Stimulated activated CD4-positive, alpha-beta T cell treated with anti-CD3 and anti-CD28 coated beads, TNF-alpha, amount 100 ng/mL, for 4 hours (primary cell): Measurements from ENCODE around the gene THBS2.
"Not testable (repeated sequence)": the region's sequence is repeated elsewhere in the genome, so short reads cannot be mapped to it uniquely, and the experiment has no call there.

ENCODE experiments used
- DNase-seq, 3 experiments: peaks; one replicate each; pipeline ENCODE4 v3.0.0-alpha.2; 2020; ENCODE audit warnings: low read depth in 3 of 3

The THBS2 gene

DNA sequence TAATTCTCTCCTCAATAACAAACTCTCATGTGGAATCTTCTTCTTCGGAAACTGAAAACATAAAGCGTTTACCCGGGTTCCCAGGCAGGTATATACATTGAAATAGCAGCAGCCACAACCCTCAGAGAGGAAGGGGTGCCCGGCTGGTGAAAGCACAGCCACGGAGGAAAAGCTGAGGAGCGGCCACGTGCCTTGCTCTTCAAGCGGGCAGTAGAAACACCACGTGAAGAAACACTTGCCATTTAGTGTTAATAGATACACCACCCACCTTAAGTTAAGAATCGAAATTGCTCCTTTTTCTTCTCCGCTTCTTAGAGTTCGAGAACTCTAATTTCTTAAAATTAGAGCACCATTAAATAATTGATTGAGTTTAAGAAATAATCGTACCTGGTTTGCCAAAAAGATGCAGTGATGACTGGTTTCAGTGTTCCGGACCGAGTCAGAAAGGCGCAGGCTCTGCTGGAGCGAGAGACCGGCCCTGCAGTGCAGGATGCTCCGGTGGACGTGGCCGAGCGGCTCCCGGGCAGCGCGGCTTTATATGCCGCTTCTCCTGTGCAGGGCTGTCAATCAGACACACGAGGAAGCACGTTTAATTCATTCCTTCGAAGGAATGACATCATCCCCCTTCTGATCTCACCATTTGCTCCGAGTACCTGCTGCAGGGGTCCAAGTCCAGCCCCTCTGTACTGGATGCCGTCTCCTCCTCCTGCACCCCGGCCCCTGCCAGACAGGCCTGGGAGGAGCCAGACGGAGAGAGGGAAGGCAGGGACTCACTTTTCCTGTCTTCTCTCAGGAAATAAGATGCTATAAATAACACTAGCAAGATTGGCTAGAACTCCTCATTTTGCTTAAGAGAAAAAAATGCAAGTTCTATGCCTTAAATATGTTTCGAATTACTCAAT, at the start of gene THBS2:
Gene THBS2 (minus strand): TSS at position 510 of the 902 bp plus-strand sequence. CDS start 3,062 bp downstream, outside the sequence.
- DNase-seq, result no peak

DNA sequence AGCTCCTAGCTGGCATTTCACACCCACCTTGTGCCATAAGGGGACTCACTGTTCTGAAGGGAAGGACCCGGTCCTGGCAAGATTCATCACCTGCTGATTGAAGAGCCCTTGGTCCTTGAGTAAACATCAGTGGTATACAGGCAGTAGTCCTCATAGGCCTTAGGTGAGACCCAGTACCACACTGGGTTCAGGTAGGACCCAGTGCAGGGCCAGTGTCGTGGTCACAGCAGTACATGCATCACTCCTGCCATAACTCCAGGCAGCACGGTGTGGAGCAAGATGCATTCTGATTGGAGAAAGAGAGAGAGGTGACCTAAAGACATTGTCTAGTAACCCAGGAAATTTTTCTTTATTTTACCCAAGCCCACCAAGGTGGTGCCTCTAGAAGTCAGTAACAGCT, 49.1 kb upstream of the THBS2 start:
- no peak for DNase-seq

DNA sequence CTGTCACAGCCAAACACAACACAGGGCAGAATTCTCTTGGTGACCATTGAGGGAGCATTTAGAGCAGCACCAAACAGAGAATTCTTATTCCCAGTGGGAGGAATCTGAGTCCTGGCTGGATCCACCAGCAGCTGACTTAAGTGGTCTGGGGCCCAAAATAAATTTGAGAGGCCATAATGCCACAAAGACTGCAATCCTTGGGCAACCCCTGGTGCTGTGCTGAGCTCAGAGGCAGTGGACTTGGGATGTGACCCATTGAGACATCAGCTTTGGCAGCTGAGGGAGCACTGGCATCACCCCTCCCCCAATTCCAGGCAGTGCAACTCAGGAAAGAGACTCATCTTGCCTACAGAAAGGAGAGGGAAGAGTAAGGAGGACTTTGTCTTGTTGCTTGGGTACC, 48.6 kb upstream of the THBS2 start:
- DNase-seq, result no peak

DNA sequence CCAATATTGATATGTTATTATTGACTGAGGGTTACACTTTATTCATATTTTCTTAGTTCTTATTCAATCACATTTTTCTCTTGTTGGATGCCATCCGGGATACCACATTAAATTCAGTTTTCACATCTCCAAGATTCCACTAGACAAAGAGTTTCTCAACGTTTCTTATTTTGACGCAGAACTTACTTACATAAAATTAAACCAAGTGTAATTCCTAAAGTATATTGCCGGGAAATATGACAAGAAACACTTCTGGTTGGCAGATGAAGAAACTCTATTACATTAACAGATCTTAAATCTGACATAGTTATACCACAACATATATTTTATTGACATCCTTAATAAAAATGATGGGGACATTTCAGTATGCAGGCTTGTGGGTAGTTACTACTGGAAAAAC, 47.3 kb upstream of the THBS2 start:
- DNase-seq, result no peak

DNA sequence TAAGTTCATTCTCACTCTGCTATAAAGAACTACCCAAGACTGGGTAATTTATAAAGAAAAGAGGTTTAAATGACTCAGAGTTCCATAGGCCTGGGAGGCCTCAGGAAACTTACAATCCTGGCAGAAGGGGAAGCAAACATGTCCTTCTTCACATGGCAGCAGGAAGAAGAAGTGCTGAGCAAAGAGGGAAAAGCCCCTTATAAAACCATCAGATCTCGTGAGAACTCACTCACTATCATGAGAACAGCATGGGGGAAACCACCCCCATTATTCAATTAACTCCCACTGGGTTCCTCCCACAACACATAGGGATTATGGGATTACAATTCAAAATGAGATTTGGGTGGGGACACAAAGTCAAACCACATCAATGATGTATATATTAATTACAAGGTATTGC, 45.0 kb upstream of the THBS2 start:
- not testable (repeated sequence) for DNase-seq

DNA sequence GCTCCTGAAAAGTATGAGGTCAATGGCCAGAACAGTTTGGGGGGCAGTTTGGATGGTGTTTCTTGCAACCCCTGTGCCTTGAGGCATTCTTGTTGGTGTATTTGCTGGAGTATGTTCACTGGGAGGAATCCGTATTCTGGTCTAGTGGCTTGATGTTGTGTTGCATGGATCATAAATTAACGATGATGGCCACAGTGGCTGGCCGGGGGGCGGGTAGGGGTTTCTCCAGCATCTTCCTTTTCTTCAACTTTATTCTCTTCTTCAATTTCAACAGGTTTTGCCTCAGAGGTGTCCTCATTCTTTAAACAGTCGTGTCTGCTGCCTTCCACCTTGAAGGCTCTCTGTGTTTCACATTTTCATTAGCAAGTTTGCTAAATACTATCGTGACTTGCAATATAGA, 43.0 kb upstream of the THBS2 start:
- no peak for DNase-seq

DNA sequence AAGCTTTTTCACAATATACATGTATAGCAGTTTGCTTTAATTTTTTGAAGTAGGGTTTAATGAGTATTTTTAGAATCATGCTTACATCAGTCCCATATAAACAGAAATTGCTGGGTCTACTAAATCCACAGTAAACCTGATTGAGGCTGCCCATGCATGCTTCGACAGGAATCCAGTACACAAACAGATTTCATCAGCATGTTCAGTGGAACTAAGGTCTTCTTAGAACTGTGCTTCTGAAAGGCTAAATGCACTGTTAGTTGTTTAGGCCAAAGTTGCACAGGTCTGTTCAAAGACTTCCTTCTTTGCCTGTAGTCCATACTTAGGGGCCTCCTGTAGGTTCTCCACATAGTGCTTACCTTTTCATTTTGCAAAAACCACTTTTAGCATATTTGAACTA, 42.5 kb upstream of the THBS2 start:
- no peak for DNase-seq

DNA sequence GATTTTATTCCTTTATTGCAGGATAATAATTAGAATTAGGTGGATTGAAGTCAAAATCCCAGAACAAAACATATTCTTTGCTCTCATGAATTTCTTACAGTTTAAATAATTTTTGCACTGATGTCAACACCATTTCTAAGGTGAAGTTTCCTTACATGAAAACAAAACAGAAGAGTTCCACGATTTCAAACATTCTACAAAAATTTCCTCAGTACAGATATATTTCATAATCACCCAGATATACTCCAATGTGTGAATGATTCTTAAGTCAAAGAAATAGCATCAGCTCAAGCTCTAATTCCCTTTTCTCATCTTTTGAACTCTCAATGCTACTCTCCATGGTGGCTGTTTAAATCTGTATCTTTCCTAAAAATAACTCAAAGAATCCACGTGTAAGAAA, 39.5 kb upstream of the THBS2 start:
- no peak for DNase-seq

DNA sequence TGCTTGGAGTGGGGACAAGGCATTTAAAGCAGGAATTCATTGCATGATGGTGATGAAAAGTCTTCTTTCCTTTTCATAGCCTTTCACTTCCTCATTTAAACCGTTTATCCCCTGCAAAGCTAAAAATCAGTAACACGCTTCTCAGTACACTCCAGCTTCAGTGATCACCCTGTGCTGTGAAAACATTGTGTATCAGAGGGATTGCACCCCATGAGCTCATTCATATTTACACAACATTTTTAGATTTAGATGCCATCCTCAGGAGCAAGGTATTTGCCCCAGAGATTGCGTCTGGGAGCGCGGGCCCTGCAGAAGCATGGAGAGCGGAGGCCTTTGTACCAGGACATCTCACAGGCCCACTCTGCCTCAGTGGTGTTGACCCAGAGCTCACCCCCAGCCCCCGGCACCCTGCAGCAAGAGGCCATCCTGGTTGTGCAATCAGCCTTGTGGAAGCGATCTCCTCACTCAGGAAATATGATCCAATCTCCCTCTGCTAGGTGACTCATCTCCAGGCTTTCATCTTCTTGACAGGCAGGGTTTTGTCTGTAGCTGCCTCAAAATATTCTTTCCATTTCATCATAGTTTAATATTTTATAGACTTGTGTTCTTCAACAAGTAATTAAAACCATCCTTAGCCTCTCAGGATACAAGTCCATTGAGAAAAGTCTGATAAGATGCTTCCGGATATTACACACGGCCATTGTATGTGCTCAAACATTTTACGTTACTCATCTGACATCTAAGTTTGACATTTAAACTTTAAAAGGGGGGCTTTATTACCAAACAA, 38.9 kb upstream of the THBS2 start:
- DNase-seq, result no peak

DNA sequence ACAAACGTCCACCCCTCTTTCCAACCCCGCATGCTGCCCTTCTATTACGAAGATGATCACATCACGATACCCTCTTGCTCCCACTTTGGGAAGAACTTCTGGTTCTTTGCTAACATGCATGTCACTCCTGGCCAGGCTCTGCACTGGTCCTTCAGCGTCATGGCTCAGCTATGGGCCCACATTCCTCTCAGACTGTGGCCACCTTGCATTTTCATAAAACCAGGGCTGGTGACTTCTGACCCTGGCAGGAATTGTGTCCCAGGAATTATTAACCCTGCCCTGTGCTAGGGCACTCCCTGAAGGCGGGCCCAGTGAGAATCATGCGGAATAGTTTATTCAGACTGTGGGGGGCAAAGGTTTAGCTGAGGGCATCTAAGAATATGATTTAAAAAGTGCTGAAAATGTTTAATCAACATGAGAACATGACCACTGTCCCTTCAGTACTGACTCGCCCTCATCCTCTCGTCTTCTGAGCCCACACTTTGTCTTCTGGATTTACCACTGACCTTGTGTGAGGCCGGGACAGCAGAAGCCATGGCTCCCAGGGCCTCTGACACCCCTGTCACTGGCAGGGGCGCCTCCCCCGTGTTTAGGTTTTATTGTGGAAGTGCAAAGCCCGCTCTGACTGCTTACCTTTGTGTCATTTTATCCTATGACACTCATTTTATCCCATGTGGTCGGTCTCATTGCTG, 38.1 kb upstream of the THBS2 start:
- DNase-seq, result no peak

DNA sequence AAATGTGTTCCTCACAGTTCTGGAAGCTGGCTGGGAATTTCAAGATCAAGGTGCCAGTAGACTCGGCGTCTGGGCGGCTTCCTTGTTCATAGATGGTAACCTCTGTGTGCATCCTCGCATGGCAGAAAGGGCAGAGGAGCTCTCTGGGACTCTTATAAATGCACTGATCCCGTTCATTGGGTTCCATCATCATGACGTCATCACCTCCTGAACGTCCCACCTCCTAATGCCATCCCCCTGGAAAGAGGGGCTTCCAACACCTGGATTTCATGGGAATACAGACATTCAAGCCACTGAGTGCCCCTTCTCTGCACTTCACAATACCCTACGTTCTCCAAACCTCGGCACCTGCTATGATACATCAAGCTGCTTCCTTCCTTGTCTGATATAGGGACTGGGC, 37.5 kb upstream of the THBS2 start:
- DNase-seq, result no peak

DNA sequence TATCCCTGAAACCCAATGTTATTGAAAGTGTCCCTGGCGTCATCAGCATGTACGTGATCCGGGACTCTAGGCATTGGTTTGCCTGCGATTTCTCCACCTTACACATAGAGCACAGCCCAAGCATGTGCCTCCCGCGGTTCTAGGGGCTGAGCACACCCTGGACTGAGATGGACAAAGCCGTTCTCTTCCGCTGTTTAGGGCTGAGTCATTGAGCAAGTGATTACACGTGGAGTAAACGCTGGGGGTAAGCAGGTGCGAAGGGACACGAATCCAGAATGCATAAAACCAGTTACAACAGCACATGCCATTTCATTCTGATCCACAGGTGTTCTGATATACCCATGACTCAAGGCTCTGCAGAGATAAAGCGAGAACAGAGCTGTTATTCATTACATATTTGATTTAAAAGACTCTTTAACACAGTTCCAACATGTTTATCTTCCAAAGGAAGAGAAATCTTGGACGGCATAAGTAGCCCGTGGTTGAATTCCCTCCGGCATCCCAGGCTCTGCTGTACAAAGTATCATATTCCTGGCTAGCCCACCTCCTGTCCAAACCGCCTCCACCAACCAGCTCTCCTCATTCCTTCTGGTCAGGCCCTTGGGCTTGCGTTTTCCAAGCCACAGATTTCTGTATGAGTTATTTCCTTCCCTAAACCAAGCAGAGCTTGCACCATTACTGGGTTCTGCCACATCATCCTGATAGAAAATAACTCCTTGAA, 36.1 kb upstream of the THBS2 start:
- DNase-seq, result no peak

DNA sequence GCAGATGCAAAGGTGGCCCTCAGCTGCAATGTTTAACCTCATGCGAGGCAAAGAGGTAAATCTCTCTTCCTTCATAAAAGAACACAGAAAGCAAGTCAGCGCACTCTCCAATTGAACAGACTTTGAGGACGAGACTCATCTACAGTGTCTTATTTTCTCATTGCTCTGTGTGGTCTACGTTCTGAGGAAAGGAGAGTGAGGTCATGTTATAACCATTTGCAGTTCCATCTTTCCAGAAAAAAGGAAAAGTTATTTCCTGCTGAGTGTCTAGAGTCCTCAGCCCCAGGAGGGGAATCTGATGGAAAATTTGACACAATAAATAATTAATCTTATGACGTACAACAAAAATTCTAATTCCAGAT, 35.6 kb upstream of the THBS2 start:
- no peak for DNase-seq

DNA sequence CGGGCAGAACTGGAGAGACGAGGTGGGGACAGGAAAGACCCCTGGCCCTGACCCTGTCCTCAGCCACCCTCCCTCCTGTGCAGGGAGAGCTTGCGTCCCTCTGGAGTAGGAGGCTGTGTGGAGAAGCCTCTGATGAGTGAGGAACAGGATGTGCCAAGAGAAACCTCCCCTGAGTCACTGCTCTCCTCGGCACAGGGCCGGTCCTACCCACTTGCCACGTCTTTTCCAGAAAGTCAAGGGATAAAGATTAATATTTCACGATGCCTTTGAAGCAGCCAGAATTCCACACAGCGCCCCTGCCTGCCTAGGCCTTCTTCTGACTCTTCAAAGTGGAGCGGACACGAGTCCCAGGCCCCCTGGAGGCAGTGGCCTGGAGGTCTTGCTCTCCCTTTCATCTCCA, 34.9 kb upstream of the THBS2 start:
- no peak for DNase-seq

DNA sequence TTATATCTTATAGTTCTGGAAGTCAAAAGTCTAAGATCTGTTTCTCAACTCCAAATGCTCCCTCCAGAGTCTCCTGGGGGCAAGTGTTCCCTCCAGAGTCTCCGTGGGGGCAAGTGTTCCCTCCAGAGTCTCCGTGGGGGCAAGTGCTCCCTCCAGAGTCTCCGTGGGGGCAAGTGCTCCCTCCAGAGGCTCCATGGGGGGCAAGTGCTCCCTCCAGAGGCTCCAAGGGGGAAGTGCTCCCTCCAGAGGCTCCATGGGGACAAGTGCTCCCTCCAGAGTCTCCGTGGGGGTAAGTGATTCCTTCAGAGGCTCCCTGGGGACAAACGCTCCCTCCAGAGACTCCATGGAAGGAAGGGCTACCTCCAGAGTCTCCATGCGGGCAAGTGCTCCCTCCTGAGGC, 34.0 kb upstream of the THBS2 start:
- no peak for DNase-seq

DNA sequence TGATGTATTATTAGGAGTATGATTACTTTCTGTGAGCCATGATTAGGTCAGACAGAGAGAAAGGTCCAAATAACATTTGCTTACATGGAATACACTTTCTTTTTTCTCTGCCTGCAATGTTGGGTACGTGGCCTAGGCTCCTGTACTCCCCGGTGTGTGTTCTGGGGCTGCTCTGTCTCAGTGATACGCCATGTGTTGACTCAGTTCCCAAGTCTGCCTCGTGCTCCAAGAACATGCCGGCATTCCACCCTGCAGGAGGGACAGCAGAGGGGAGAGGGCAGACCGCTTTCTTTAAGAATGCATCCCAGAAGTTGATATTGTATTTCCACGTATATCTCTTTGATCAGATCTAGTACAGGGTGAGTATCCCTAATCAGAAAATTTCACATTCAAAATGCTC, 33.3 kb upstream of the THBS2 start:
- DNase-seq, result no peak

DNA sequence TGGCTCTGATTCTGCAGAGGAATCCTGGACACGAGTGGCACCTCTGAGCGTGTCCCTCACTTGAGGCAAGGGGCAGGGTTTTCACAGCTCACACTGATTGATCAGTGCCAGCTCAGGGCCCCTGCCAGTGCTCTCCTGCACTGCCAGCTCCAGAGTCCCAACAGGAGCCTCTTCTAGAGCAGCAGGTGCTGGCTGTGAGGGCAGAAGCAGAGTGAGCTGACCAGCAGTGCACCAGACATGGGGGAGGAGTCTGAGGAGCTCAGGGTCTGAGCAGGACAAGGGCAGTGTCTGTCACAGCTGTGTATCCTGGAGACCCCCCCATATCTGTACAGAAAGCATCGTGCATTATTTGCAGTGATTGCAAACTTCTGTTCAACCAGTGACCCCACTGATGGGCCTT, 31.5 kb upstream of the THBS2 start:
- no peak for DNase-seq

DNA sequence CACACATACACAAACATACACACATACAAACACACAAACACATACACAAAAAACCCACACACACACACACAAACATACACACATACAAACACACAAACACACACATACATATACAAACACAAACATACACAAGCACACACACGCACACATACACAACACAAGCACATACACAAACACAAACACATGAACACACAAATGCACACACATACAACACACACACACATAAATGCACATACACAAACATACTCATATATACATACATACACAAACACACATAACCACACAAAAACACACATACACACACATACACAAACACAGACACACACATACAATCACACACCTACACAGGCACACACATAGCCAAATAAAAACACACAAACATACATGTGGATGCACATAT, 30.3 kb upstream of the THBS2 start:
- DNase-seq, result no peak

DNA sequence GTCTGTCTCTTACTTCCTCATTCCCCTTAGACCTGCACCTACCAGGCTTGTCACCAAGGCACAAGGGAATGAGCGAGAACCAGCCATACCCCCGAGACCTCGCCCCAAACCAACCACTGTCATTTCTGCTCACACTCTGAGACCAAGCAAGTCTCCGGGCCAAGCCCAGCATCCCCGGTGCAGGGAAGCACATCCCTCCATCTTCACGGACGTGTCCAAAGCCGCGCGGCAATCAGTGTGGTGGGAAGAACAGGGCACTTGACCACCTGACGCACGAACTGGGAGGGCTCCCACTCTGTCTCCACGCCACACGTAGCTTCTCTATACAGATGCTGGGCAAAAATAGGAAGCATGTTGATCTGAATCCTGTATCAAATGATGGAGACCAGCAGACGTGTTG, 28.4 kb upstream of the THBS2 start:
- no peak for DNase-seq

DNA sequence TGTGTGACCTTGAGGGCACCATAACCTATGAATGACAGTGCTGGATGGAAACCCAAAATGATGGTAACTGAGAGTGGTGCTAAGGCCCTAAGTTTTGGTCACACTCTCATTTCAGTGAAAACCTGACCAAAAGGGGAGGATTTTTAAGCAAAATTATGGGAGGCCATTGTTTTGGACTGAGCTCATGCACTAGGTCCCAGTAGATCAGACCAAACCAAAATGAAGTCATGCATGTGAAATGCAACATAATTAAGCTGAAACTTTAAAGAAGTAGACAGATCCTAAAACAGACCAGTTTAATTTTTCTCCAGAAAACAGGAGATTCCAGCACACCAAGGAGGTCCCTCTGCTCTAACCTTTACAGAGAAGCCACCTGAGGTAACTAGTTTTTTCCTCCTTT, 24.0 kb upstream of the THBS2 start:
- DNase-seq, result no peak

DNA sequence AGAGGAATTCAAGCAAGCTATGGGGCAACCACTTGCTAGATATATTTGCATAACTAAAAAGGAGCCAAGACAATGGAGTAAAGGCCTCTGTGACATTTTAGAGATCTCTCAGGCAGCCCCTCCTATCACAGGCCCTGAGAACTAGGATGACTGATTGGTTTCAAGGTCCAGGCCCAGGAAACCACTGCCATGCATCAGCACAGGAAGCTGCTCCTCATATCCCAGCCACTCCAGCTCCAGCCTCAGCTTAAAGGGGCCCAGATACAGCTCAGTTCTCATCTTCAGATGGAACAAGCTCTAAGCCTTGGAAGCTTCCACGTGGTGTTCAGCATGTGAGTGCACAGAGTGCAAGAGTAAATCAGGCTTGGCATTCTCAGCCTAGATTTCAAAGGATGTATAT, 21.1 kb upstream of the THBS2 start:
- DNase-seq, result no peak

DNA sequence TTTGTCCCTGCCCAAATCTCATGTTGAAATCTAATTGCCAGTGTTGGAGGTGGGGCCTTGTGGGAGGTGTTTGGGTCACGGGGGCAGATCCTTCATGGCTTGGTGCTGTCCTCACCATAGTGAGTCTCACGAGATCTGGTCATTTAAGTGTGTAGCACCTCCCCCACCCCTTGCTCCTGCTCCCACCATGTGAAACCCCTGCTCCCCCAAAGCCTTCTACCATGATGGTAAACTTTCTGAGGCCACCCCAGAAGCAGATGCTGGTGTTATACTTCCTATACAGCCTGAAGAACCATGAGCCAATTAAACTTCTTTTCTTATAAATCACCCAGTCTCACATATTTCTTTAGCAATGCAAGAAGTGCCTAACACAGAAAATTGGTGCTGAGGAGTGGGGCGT, 19.9 kb upstream of the THBS2 start:
- DNase-seq, result no peak
